Measurements from ENCODE around the gene DGKB.

DNA sequence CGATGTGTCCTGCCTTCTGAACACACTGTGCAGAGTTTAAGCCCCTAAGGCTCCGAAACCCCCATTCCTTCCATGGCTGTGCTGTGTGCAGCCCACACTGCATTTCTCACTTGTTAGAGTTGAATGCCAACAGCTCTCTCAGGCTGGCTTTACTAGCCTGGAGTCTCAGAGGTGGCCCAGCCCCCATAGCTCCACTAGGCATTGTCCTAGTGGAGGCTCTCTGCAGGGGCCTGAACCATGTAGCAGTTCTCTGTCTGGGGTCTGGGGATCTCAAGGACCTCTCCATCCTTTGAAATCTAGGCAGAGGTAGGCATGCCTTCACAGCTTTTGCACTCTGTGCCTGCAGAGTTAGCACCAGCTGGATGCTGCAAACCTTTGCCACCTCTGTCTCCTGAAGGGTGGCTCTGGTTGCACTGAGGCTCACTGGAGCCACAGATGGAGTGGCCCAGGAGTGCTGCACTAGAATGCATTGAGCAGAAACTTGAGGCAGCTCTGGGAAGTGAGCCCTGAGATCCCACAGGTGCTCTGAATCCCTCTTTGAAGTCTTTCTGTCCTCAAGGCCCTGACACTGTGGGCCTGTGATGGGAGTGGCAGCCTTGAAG, 301.7 kb downstream of the DGKB start:
- TF ChIP-seq, protein P1, sequence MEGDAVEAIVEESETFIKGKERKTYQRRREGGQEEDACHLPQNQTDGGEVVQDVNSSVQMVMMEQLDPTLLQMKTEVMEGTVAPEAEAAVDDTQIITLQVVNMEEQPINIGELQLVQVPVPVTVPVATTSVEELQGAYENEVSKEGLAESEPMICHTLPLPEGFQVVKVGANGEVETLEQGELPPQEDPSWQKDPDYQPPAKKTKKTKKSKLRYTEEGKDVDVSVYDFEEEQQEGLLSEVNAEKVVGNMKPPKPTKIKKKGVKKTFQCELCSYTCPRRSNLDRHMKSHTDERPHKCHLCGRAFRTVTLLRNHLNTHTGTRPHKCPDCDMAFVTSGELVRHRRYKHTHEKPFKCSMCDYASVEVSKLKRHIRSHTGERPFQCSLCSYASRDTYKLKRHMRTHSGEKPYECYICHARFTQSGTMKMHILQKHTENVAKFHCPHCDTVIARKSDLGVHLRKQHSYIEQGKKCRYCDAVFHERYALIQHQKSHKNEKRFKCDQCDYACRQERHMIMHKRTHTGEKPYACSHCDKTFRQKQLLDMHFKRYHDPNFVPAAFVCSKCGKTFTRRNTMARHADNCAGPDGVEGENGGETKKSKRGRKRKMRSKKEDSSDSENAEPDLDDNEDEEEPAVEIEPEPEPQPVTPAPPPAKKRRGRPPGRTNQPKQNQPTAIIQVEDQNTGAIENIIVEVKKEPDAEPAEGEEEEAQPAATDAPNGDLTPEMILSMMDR (optimal IDR thresholded peaks at IDR 0.05 in 1 of 3, IDR thresholded peaks at IDR 0.05 in 1 of 3, conservative IDR thresholded peaks at IDR 0.05 in 1 of 3; ENCODE audit: extremely low read depth in 1 of 3, insufficient read depth in 2 of 3, low read length in 3 of 3): no peak
- no peak for TF ChIP-seq EZH2 (IDR thresholded peaks at IDR 0.05; ENCODE audit: low read length)

Data from keratinocyte (primary cell).